Renal pelvis (tissue), 4 donors: ENCODE results near the gene ZNF513. TPM values are rescaled to one million over a fixed set of nuclear protein-coding genes. Genes with fewer than 3 reads are reported as not detected.
A peak's percentile ranks its signal among the peaks of the same experiment; 100 is the strongest.

Experiments used
- DNase-seq: peaks from one replicate; pipeline ENCODE4 v3.0.0-alpha.2; 2013
- polyA plus RNA-seq, 3 donors: library from polyadenylated mRNA; unstranded; fragments of 120-200 nt; gene quantifications; one replicate each; pipeline ENCODE4 v1.2.1, GENCODE V29; 2013; ENCODE audit not compliant: insufficient read length in 3 of 3

The ZNF513 gene
- polyA plus RNA-seq, 3 donors: 23.7 to 27.3 (median 24.6) TPM

- DNase-seq: no peak
These were observed 18.4 kb upstream of the ZNF513 start for GRCh38 chr2:27398962-27399361.

GRCh38 chr2:27393225-27393624, 12.7 kb upstream of the ZNF513 start:
- no peak for DNase-seq

- DNase-seq: no peak
These were observed 10.5 kb upstream of the ZNF513 start for GRCh38 chr2:27390822-27391679.

- no peak for DNase-seq
These were observed 1.1 kb upstream of the ZNF513 start for GRCh38 chr2:27381577-27382181.

- peak; percentile 41 for DNase-seq
These were observed 503 bp downstream of the ZNF513 start for GRCh38 chr2:27379836-27380625.

GRCh38 chr2:27379383-27379835, 1.1 kb downstream of the ZNF513 start:
- DNase-seq: no peak

- DNase-seq: no peak
These were observed 1.7 kb downstream of the ZNF513 start for GRCh38 chr2:27378809-27379290.

- peak; percentile 63 for DNase-seq
These were observed 2.3 kb downstream of the ZNF513 start for GRCh38 chr2:27378096-27378808.

GRCh38 chr2:27377618-27378095, 2.9 kb downstream of the ZNF513 start:
- no peak for DNase-seq

- no peak for DNase-seq
These were observed 3.5 kb downstream of the ZNF513 start for GRCh38 chr2:27376866-27377617.

GRCh38 chr2:27376151-27376865, 4.2 kb downstream of the ZNF513 start:
- no peak for DNase-seq

GRCh38 chr2:27375513-27376099, 4.9 kb downstream of the ZNF513 start:
- DNase-seq: no peak

GRCh38 chr2:27373567-27373966, 7.0 kb downstream of the ZNF513 start:
- no peak for DNase-seq

- no peak for DNase-seq
These were observed 7.6 kb downstream of the ZNF513 start for GRCh38 chr2:27372937-27373336.

GRCh38 chr2:27370816-27371620, 9.5 kb downstream of the ZNF513 start:
- DNase-seq: peak; percentile 10

GRCh38 chr2:27370026-27370815, 10.3 kb downstream of the ZNF513 start, which contains the start of the genes EIF2B4 and SNX17:
EIF2B4 (minus strand) TSS chr2:27370338; CDS start chr2:27370314, 24 bp downstream.
SNX17 (plus strand) TSS chr2:27370616; CDS start chr2:27370744, 128 bp downstream.
- peak; percentile 99 for DNase-seq

- DNase-seq: no peak
These were observed 11.0 kb downstream of the ZNF513 start for GRCh38 chr2:27369471-27370025.
